DOHH2 (cell line): ENCODE measurements around the gene CCND2.

Source experiments
- H3F3A ChIP-seq: fragments of 200-600 bp; sonication (generic), shearing (Covaris generic); 2 replicates; pipeline ENCODE4 v1.6.0; 2016; ENCODE audit warnings: antibody characterized with exemption, mild to moderate bottlenecking; ENCODE audit not compliant: control insufficient read depth, insufficient read depth
- H3K27ac ChIP-seq: fragments of 200-600 bp; sonication (generic); 2 replicates; pipeline ENCODE4 v1.5.1; 2014; ENCODE audit warnings: low read depth, mild to moderate bottlenecking, low read length, moderate library complexity
- H3K27me3 ChIP-seq: fragments of 200-600 bp; sonication (generic); 2 replicates; pipeline ENCODE4 v1.6.1; 2014; ENCODE audit warnings: mild to moderate bottlenecking, low read length, mixed read lengths; ENCODE audit not compliant: control insufficient read depth
- H3K36me3 ChIP-seq: fragments of 200-600 bp; sonication (generic); 2 replicates; pipeline ENCODE4 v1.6.1; 2014; ENCODE audit warnings: mild to moderate bottlenecking, low read length, moderate library complexity, mixed read lengths; ENCODE audit not compliant: control insufficient read depth
- H3K4me1 ChIP-seq: fragments of 200-600 bp; sonication (generic); 2 replicates; pipeline ENCODE4 v1.6.1; 2014; ENCODE audit warnings: mild to moderate bottlenecking, low read length, mixed read lengths; ENCODE audit not compliant: control insufficient read depth
- H3K4me2 ChIP-seq: fragments of 200-600 bp; sonication (generic); 2 replicates; pipeline ENCODE4 v1.6.0; 2014; ENCODE audit warnings: mild to moderate bottlenecking, low read length, moderate library complexity
- H3K4me3 ChIP-seq: fragments of 200-600 bp; sonication (generic); 2 replicates; pipeline ENCODE4 v1.5.1; 2014; ENCODE audit warnings: mild to moderate bottlenecking, low read length, mixed read lengths
- H3K79me2 ChIP-seq: fragments of 200-600 bp; sonication (generic); 2 replicates; pipeline ENCODE4 v1.6.1; 2014; ENCODE audit warnings: mild to moderate bottlenecking, low read length, mixed read lengths; ENCODE audit not compliant: control insufficient read depth
- H3K9me2 ChIP-seq: fragments of 200-600 bp; sonication (generic); replicated peaks from 2 replicates; pipeline ENCODE4 v1.6.1; 2014; ENCODE audit warnings: mild to moderate bottlenecking, low read length, mixed read lengths; ENCODE audit not compliant: control insufficient read depth
- H3K9me3 ChIP-seq: fragments of 200-600 bp; sonication (generic); 2 replicates; pipeline ENCODE4 v1.6.1; 2014; ENCODE audit warnings: antibody characterized with exemption, low read length, mixed read lengths; ENCODE audit not compliant: control insufficient read depth, insufficient read depth
- H4K20me1 ChIP-seq: fragments of 200-600 bp; sonication (generic); 2 replicates; pipeline ENCODE4 v1.6.0; 2014; ENCODE audit warnings: low read depth, mild to moderate bottlenecking, antibody characterized with exemption, low read length, moderate library complexity; ENCODE audit not compliant: control insufficient read depth, insufficient read depth
- EZH2phosphoT487 ChIP-seq: fragments of 200-600 bp; sonication (generic); IDR thresholded peaks from 2 replicates; pipeline ENCODE4 v1.6.1; 2017; ENCODE audit warnings: borderline replicate concordance, mild to moderate bottlenecking, antibody characterized with exemption, low read length, moderate library complexity, mixed read lengths
- TF ChIP-seq, protein P1 (sequence below): fragments of 200-600 bp; sonication (generic); IDR thresholded peaks from one replicate; pipeline ENCODE4 v1.5.1; 2014; ENCODE audit warnings: antibody characterized with exemption, mild to moderate bottlenecking, low read depth, low read length; ENCODE audit not compliant: poor library complexity, severe bottlenecking

CCND2 gene

DNA sequence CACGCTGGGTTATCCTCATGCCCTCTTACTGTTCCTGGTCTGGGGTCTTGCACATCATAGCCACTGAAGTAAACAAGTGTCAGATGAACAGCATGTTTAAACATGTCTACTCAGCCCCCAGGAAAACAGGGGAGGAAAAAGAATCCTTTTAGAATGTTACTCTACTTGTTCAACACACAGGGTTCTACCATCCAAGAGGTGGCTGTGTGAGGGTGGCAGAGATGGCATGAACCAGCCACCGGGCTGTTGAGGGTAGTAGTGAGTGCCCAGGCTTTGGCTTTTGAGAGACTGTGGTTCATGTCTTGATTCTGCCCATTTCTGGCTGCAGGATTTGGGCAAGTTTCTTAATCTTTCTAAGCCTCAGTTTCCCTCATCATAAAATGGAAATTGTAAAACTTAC lies 21.6 kb upstream of the CCND2 start:
- H3K36me3 ChIP-seq: no peaks in the 10 kb centered on the region
- no peak for TF ChIP-seq EZH2phosphoT487
- TF ChIP-seq, protein P1, sequence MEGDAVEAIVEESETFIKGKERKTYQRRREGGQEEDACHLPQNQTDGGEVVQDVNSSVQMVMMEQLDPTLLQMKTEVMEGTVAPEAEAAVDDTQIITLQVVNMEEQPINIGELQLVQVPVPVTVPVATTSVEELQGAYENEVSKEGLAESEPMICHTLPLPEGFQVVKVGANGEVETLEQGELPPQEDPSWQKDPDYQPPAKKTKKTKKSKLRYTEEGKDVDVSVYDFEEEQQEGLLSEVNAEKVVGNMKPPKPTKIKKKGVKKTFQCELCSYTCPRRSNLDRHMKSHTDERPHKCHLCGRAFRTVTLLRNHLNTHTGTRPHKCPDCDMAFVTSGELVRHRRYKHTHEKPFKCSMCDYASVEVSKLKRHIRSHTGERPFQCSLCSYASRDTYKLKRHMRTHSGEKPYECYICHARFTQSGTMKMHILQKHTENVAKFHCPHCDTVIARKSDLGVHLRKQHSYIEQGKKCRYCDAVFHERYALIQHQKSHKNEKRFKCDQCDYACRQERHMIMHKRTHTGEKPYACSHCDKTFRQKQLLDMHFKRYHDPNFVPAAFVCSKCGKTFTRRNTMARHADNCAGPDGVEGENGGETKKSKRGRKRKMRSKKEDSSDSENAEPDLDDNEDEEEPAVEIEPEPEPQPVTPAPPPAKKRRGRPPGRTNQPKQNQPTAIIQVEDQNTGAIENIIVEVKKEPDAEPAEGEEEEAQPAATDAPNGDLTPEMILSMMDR: no peak
- H3F3A ChIP-seq: no peaks in the 10 kb centered on the region
- no peaks in the 10 kb centered on the region for H3K9me2 ChIP-seq
- no peak overlapping the region for H3K4me3 ChIP-seq
- no peaks in the 10 kb centered on the region for H3K79me2 ChIP-seq
- H3K9me3 ChIP-seq: no peaks in the 10 kb centered on the region
- no peak overlapping the region for H3K27ac ChIP-seq
- H3K4me1 ChIP-seq: no peaks in the 10 kb centered on the region
- H3K4me2 ChIP-seq: no peak overlapping the region
- H4K20me1 ChIP-seq: no peaks in the 10 kb centered on the region
- peaks cover 8% of the 10 kb centered on the region for H3K27me3 ChIP-seq

DNA sequence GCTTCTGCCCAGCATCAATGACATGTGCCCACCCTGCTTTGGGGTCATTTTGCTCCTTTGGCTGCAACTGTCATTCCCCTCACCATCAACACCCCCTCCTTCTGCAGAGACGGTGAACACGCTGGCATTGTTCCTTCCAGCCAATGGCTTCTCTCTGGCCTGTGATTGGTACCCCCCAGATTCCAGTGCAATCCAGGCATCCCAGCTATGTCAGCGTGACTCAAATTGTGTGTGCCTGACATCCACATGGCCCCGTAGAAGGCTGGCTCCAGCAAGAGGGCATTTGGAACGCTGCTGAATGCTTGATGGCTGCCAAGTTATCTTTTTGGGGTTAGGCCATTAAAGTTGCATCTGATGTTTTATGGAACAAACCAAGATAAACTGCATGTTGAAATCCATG lies 21.0 kb upstream of the CCND2 start:
- H3K27ac ChIP-seq: no peak overlapping the region
- TF ChIP-seq, protein P1: no peak
- no peak for TF ChIP-seq EZH2phosphoT487
- H3K4me1 ChIP-seq: no peaks in the 10 kb centered on the region
- H3K9me3 ChIP-seq: no peaks in the 10 kb centered on the region
- no peaks in the 10 kb centered on the region for H3F3A ChIP-seq
- peaks cover 10% of the 10 kb centered on the region for H3K27me3 ChIP-seq
- no peaks in the 10 kb centered on the region for H4K20me1 ChIP-seq
- H3K36me3 ChIP-seq: no peaks in the 10 kb centered on the region
- H3K4me3 ChIP-seq: no peak overlapping the region
- H3K79me2 ChIP-seq: no peaks in the 10 kb centered on the region
- no peaks in the 10 kb centered on the region for H3K9me2 ChIP-seq
- no peak overlapping the region for H3K4me2 ChIP-seq

DNA sequence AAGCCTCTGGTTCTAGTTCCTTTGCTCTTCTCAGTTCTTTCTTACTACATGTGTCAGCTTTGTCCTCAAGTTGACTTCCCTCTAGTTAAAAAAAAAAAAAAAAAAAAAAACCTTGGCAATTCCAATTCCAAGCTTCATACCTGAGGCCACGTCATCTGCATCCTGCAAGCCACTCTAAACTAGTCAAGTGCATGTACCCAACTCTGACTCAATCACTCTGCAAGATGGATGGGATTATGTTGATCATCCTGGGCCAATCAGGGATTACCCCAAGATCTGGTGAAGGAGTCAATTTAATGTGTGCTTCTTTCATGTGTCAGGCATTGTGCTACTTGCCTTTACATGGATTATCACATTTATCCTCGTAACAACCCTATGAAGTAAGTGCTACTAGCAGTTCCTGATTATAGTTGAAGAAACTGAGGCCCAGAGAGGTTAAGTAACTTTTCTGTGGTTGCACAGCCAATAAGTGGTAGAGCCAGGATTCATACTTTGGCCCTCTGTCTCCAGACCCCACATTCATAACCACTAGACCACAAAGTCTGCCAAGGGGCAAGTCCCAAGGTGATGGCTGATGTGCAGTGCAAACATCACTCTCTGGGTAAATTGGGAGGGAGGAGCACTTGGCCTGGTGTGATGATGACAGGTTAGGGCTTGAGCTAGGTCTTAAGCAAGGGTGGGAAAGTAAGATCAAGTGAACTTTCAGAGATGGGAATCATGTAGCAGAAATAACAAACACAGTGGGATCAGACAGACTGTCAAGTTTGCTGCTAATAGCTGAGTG lies 17.3 kb upstream of the CCND2 start:
- no peaks in the 10 kb centered on the region for H3K4me1 ChIP-seq
- H3K4me2 ChIP-seq: no peak overlapping the region
- TF ChIP-seq EZH2phosphoT487: no peak
- TF ChIP-seq, protein P1: no peak
- no peaks in the 10 kb centered on the region for H3K79me2 ChIP-seq
- H3K27ac ChIP-seq: no peak overlapping the region
- H3K27me3 ChIP-seq: peaks cover 18% of the 10 kb centered on the region
- H3F3A ChIP-seq: no peaks in the 10 kb centered on the region
- H3K36me3 ChIP-seq: no peaks in the 10 kb centered on the region
- H3K4me3 ChIP-seq: no peak overlapping the region
- H3K9me3 ChIP-seq: no peaks in the 10 kb centered on the region
- no peaks in the 10 kb centered on the region for H3K9me2 ChIP-seq
- no peaks in the 10 kb centered on the region for H4K20me1 ChIP-seq
